GM18499 (cell line): Measurements from ENCODE around the gene RAB33B.
"Not testable (repeated sequence)": the region's sequence is repeated elsewhere in the genome, so short reads cannot be mapped to it uniquely, and the experiment has no call there.

Source experiments
- ATAC-seq: cut with Tn5 transposase; IDR thresholded peaks from one replicate; pipeline ENCODE4 v1.9.1; 2021; ENCODE audit warnings: moderate number of reproducible peaks; ENCODE audit not compliant: insufficient read depth, unreplicated experiment

The RAB33B gene

GRCh38 chr4:139461022-139461628, 7.2 kb downstream of the RAB33B start:
- no peak for ATAC-seq

GRCh38 chr4:139464512-139464911, 10.6 kb downstream of the RAB33B start:
- not testable (repeated sequence) for ATAC-seq

- ATAC-seq: no peak
These were observed 12.0 kb downstream of the RAB33B start for GRCh38 chr4:139465922-139466321.

- ATAC-seq: not testable (repeated sequence)
These were observed 14.8 kb downstream of the RAB33B start for GRCh38 chr4:139468756-139469155.

- ATAC-seq: no peak
These were observed 15.3 kb downstream of the RAB33B start for GRCh38 chr4:139469216-139469615.

- no peak for ATAC-seq
These were observed 15.9 kb downstream of the RAB33B start for GRCh38 chr4:139469869-139470268.

GRCh38 chr4:139470295-139470694, 16.4 kb downstream of the RAB33B start:
- no peak for ATAC-seq

GRCh38 chr4:139470997-139471665, 17.2 kb downstream of the RAB33B start:
- no peak for ATAC-seq

GRCh38 chr4:139472852-139473251, 18.9 kb downstream of the RAB33B start:
- ATAC-seq: no peak

- no peak for ATAC-seq
These were observed 22.4 kb downstream of the RAB33B start for GRCh38 chr4:139476363-139476762.

GRCh38 chr4:139481465-139481864, 27.5 kb downstream of the RAB33B start:
- ATAC-seq: no peak

GRCh38 chr4:139483000-139483399, 29.1 kb downstream of the RAB33B start:
- no peak for ATAC-seq

- ATAC-seq: no peak
These were observed 30.9 kb downstream of the RAB33B start for GRCh38 chr4:139484783-139485311.

- ATAC-seq: no peak
These were observed 34.5 kb downstream of the RAB33B start for GRCh38 chr4:139488442-139488841.

GRCh38 chr4:139489638-139490037, 35.7 kb downstream of the RAB33B start:
- no peak for ATAC-seq

- no peak for ATAC-seq
These were observed 38.5 kb downstream of the RAB33B start for GRCh38 chr4:139492429-139492828.

GRCh38 chr4:139493176-139493575, 39.3 kb downstream of the RAB33B start:
- ATAC-seq: no peak

- no peak for ATAC-seq
These were observed 45.3 kb downstream of the RAB33B start for GRCh38 chr4:139499186-139499585.

GRCh38 chr4:139501117-139501516, 47.2 kb downstream of the RAB33B start:
- no peak for ATAC-seq

GRCh38 chr4:139501527-139501926, 47.6 kb downstream of the RAB33B start:
- ATAC-seq: no peak

GRCh38 chr4:139501927-139502899, 48.3 kb downstream of the RAB33B start:
- ATAC-seq: no peak
